AG09309 (cell line): ENCODE measurements around the gene SLC12A7.
"Not testable (repeated sequence)": the region's sequence is repeated elsewhere in the genome, so short reads cannot be mapped to it uniquely, and the experiment has no call there.

Experiments
- DNase-seq: peaks from one replicate; pipeline ENCODE4 v3.0.0-alpha.2; 2010; ENCODE audit warnings: low read depth
- H3K4me3 ChIP-seq: 2 replicates; pipeline ENCODE4 v1.5.1; 2011; ENCODE audit warnings: mild to moderate bottlenecking, low read depth, low read length, moderate library complexity; ENCODE audit not compliant: control insufficient read depth
- TF ChIP-seq, protein P1 (sequence below): IDR thresholded peaks from 2 replicates; pipeline ENCODE4 v1.5.1; 2011; ENCODE audit warnings: mild to moderate bottlenecking, low read depth, low read length, inconsistent platforms; ENCODE audit not compliant: insufficient read depth, control insufficient read depth; ENCODE audit errors: missing control alignments

Gene SLC12A7

GRCh38 chr5:1111727-1112289 lies at the start of gene SLC12A7:
Gene SLC12A7 (minus strand): TSS chr5:1112063. CDS start chr5:1111991, 72 bp downstream.
- TF ChIP-seq, protein P1, sequence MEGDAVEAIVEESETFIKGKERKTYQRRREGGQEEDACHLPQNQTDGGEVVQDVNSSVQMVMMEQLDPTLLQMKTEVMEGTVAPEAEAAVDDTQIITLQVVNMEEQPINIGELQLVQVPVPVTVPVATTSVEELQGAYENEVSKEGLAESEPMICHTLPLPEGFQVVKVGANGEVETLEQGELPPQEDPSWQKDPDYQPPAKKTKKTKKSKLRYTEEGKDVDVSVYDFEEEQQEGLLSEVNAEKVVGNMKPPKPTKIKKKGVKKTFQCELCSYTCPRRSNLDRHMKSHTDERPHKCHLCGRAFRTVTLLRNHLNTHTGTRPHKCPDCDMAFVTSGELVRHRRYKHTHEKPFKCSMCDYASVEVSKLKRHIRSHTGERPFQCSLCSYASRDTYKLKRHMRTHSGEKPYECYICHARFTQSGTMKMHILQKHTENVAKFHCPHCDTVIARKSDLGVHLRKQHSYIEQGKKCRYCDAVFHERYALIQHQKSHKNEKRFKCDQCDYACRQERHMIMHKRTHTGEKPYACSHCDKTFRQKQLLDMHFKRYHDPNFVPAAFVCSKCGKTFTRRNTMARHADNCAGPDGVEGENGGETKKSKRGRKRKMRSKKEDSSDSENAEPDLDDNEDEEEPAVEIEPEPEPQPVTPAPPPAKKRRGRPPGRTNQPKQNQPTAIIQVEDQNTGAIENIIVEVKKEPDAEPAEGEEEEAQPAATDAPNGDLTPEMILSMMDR: no peak
- peak within 1 kb of the TSS; percentile 58 for H3K4me3 ChIP-seq
- DNase-seq: no peak

GRCh38 chr5:1161108-1161832 lies 49.4 kb upstream of the SLC12A7 start:
- DNase-seq: no peak
- H3K4me3 ChIP-seq: no peak overlapping the region
- TF ChIP-seq, protein P1: no peak

DNA sequence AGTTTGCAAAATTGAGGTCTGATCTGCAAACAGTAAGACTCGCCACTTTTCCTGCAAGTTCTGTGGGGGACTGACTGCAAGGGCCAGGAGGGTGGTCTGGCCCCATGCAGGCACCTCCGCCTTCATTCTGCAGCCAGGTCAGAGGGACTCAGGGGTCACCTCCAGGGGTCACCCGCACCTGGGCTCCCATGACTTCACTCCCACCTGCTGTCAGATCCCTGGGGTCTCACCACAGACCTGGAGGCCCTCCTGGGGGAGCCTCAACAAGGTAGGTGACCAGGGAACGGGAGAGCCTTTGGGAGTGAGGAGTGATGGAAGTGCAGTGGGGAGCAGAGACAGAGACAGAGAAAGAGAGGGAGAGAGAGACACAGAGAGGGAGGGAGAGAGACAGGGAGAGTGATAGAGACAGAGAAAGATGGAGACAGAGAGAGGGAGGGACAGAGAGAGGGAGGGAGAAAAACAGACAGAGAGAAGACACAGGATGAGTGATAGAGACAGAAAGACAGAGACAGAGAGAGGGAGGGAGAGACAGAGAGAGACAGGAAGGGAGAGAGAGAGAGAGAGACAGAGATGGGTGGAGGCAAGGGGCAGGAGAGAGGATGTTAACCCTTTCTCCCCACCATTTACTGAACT lies 48.0 kb upstream of the SLC12A7 start:
- H3K4me3 ChIP-seq: no peak overlapping the region
- DNase-seq: no peak
- TF ChIP-seq, protein P1: no peak

DNA sequence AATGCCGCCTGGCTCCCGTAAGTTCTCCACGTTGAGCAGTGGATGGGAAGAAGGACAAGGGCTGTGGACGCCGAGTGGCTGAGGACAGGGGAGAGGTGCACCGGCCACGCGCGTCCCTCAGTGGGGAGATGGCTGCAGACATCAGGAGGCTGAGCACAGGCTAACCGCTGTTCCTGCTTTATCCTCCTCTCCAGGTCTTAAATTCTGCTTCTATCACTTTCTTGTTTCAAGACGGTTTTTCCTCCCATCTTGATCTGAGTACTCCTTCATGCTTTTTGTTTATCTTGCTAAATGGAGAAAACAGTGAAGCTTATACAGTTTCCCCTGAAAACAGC lies 47.4 kb upstream of the SLC12A7 start:
- no peak overlapping the region for H3K4me3 ChIP-seq
- TF ChIP-seq, protein P1: no peak
- no peak for DNase-seq

GRCh38 chr5:1158647-1159340 lies 46.9 kb upstream of the SLC12A7 start:
- DNase-seq: no peak
- TF ChIP-seq, protein P1: no peak
- H3K4me3 ChIP-seq: no peak overlapping the region

- not testable (repeated sequence) for DNase-seq
These were observed 45.7 kb upstream of the SLC12A7 start for GRCh38 chr5:1157461-1157986.

DNA sequence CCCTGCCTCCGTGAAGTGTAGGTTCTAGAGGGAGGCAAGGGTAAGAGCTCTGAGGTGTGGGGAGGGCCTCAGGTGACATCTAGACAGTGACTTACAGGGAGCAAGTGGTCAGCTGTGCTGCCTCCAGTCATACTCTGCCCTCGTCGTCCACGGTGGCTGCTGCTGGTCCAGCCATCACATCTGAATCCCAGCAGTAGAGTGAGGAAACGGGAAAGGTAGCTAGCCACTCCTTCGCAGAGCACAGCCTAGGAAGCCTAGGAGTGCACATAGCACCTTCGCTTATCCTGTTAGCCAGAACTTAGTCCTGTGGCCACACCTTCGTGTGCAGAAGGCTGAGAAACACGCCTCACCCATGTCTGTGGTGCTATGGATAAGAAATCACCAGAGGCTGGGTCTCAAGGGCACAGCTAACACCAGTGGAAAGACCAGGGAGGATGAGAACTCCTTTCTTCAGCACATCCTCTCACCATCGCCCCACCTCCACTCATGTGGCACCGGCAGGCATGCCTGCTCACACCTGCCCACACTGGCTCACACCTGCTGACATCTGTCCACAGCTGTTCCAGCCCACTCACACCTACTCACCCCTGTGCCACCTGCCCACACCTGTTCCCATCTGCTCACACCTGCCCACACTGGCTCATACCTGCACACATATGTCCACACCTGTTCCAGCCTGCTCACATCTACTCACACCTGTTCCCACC lies 45.0 kb upstream of the SLC12A7 start:
- DNase-seq: no peak
- H3K4me3 ChIP-seq: no peak overlapping the region
- TF ChIP-seq, protein P1: no peak

More at GRCh38 chr5:1157461-1157986, 45.7 kb upstream of the SLC12A7 start:
- not testable (repeated sequence) for H3K4me3 ChIP-seq
